ENCODE measurements around the gene ZNF524. TPM values are rescaled to one million over a fixed set of nuclear protein-coding genes. Genes with fewer than 3 reads are reported as not detected.
"Not testable (repeated sequence)": the region's sequence is repeated elsewhere in the genome, so short reads cannot be mapped to it uniquely, and the experiment has no call there.

The ZNF524 gene
- polyA plus RNA-seq (ENCODE audit: insufficient read length) = 5.4 TPM
- long read RNA-seq, donor 1, transcript ZNF524-203 (1 exons, 1,260 nt) = minor isoform, 9 of 25 reads
- long read RNA-seq, donor 1, transcript ZNF524-201 (2 exons, 1,102 nt) = major isoform, 16 of 25 reads
- long read RNA-seq, donor 1, partial matches to known transcripts = 0 of 25 reads
- long read RNA-seq, donor 1, other reads (novel, unspliced or antisense) = 0 of 25 reads
- long read RNA-seq, donor 2, transcript ZNF524-203 (1 exons, 1,260 nt) = minor isoform, 7 of 15 reads
- long read RNA-seq, donor 2, transcript ZNF524-201 (2 exons, 1,102 nt) = major isoform, 8 of 15 reads
- long read RNA-seq, donor 2, partial matches to known transcripts = 0 of 15 reads
- long read RNA-seq, donor 2, other reads (novel, unspliced or antisense) = 0 of 15 reads
- long read RNA-seq, donor 3, transcript ZNF524-201 (2 exons, 1,102 nt) = major isoform, 7 of 11 reads
- long read RNA-seq, donor 3, partial matches to known transcripts = 0 of 11 reads
- long read RNA-seq, donor 3, other reads (novel, unspliced or antisense) = 0 of 11 reads
- long read RNA-seq, donor 4, partial matches to known transcripts = 0 of 4 reads
- long read RNA-seq, donor 4, other reads (novel, unspliced or antisense) = 0 of 4 reads
- long read RNA-seq, donor 5, transcript ZNF524-203 (1 exons, 1,260 nt) = minor isoform, 7 of 26 reads
- long read RNA-seq, donor 5, transcript ZNF524-201 (2 exons, 1,102 nt) = major isoform, 19 of 26 reads
- long read RNA-seq, donor 5, partial matches to known transcripts = 0 of 26 reads
- long read RNA-seq, donor 5, other reads (novel, unspliced or antisense) = 0 of 26 reads
- long read RNA-seq, donor 6, transcript ZNF524-201 (2 exons, 1,102 nt) = minor isoform, 7 of 16 reads
- long read RNA-seq, donor 6, transcript ZNF524-203 (1 exons, 1,260 nt) = major isoform, 9 of 16 reads
- long read RNA-seq, donor 6, partial matches to known transcripts = 0 of 16 reads
- long read RNA-seq, donor 6, other reads (novel, unspliced or antisense) = 0 of 16 reads
- long read RNA-seq, donor 7, transcript ZNF524-201 (2 exons, 1,102 nt) = major isoform, 14 of 21 reads
- long read RNA-seq, donor 7, transcript ZNF524-203 (1 exons, 1,260 nt) = minor isoform, 7 of 21 reads
- long read RNA-seq, donor 7, partial matches to known transcripts = 0 of 21 reads
- long read RNA-seq, donor 7, other reads (novel, unspliced or antisense) = 0 of 21 reads
- long read RNA-seq, donor 8, partial matches to known transcripts = 0 of 8 reads
- long read RNA-seq, donor 8, other reads (novel, unspliced or antisense) = 0 of 8 reads

GRCh38 chr19:55599842-55600661, at the start of gene ZNF524:
Gene ZNF524 (plus strand): TSS chr19:55600288. CDS start chr19:55602113, 1,825 bp downstream.
- DNase-seq = peak; percentile 94

DNA sequence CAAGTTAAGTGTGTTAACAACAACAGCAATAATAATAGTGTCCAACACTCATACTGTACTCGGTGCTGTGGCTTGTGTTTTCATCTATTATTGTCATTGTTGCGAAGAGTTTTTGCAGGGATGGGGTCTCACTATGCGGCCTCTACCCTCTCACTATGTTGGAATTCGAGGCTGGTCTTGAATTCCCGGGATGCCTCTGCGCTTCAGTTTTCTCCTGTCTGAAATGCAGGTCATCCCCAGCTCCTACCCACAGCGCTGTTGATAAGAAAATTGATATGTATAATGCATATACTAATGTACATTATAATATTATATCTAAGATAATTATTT, 49.8 kb upstream of the ZNF524 start:
- DNase-seq = no peak

DNA sequence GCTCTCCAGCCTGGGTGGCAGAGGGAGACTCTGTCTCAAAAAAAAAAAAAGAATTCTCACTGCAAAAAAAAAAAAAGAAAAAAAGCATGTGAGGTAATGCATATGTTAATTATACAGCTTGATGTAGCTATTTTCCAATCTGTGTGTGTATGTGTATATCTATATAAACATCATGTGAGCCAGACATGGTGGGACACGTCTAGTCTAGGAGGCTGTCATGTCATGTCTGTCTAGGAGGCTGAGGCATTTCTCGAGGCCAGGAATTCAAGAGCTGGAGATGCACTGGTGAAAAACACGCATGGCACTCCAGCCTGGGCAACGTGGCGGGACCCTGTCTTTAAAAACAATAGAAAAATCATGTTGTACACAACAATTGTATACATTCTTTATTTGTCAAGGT, 47.9 kb upstream of the ZNF524 start:
- no peak for DNase-seq

- DNase-seq = no peak
These were observed 47.5 kb upstream of the ZNF524 start for GRCh38 chr19:55552620-55553019.

DNA sequence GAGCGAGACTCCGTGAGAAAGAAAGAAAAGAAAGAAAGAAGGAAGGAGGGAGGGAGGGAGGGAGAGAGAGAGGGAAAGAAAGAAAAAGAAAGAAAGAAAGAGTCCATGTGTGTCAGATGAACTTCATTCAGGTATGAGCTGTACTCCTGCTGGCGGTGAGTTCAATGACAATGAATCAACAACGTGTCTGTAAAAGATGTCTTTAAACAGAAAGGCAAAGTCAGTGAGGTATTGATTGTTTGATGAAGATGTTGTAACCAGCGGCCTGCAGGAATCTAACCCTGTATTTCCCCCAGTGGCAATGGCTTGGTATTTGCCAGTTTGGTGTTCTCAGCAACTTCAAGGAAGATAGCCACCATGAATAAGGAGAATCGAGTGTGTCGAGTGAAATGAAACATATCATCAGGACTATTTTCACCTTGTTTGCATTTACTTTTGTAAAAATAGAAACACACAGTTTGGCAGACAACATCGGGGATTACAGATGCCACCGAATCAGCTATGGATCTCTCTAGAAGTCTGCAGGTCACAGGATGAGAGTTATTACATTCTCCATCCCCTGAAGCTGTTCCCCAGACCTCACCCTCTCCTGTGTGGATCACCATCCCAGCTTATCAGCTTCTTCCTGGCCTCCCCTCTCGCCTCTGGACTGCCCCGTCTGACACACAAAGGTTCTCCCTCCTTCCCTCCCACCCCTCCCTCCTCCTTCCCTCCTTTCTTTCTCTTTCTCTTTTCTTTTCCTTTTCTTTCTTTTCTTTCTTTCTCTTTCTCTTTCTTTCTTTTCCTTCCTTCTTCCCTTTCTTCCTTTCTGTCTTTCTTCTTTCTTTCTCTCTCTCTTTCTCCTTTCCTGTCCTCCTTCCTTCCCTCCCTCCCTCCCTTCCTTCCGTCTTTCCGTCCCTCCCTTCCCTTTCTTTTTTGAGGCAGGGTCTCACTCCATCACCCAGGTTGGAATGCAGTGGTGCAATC, 46.6 kb upstream of the ZNF524 start:
- DNase-seq = no peak

GRCh38 chr19:55554302-55554701, 45.8 kb upstream of the ZNF524 start:
- no peak for DNase-seq

GRCh38 chr19:55554741-55555152, 45.3 kb upstream of the ZNF524 start:
- no peak for DNase-seq

DNA sequence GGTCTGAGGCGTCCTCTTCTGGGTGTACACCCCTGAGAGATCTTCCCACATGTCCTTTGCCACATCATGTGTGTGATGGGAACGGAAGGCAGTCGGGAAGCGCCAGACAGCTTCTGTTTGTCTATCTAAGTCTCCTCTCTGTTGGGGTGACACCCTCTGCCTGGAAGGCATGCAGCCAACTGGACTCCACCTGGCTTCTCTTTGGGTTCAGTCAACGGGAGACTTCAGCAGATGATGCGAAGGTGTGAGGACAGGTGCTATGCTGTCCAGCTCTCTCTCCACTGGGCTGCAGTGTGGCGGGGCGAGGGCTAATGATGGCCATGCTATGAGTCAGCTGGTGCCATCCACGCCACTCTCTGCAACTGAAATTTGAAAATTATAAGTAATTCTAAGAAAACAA, 40.4 kb upstream of the ZNF524 start:
- no peak for DNase-seq

DNA sequence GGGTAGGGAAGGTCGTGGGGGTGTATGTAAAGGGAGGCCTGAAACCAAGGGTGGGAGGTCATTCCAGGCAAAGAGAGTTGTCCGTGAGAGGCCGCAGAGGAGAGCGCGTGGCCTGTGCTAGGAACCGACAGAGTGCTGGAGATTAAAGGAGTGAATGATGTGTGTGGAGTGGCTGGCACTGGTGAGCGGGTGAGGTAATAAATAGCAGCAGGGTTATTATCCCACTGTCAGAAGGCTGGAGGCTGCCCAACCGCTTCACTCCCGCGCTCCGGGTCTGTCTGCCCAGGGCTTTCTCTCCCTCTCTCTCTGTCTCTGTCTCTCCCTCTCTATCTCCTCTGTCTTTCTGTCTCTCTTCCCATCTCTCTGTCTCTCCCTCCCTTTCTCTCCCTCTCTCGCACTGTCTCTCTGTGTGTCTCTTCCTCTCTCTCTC, 36.8 kb upstream of the ZNF524 start:
- DNase-seq = no peak

DNA sequence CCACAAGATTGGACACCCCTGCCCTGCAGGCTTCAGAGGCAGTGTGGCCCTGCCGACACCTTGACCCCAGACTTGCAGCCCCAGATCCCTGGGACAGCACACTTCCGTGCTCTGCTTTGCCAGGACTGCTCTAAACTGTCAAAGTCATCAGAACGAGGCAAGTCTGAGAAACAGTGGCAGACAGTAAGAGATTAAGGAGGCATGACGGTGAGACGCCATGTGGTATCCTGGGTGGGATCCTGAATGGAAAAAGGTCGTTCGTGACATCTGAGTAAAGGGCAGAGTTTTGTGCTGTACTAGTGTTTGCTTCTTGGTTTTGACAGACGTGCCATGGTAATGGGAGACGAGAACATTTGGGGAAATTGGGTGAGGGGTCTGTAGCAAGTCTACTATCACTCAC, 33.3 kb upstream of the ZNF524 start:
- DNase-seq = no peak

- no peak for DNase-seq
These were observed 32.3 kb upstream of the ZNF524 start for GRCh38 chr19:55567708-55568328.

DNA sequence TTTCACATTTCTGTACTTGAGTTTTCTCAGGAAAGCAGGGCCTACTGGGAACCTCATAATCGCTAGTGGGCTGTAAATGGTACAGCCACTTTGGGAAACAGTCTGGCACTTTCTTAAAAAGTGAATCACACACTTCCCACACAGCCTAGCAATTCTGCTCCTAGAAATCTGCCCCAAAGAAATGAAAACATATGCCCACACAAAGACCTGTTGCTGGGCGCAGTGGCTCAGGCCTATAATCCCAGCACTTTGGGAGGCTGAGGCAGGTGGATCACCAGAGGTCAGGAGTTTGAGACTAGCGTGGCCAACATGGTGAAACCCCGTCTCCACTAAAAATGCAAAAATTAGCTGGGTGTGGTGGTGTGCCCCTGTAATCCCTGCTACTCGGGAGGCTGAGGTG, 30.6 kb upstream of the ZNF524 start:
- not testable (repeated sequence) for DNase-seq

GRCh38 chr19:55573929-55574328, 26.2 kb upstream of the ZNF524 start:
- not testable (repeated sequence) for DNase-seq

GRCh38 chr19:55576746-55577145, 23.3 kb upstream of the ZNF524 start:
- no peak for DNase-seq

GRCh38 chr19:55578031-55578760, 21.9 kb upstream of the ZNF524 start:
- no peak for DNase-seq

- no peak for DNase-seq
These were observed 21.0 kb upstream of the ZNF524 start for GRCh38 chr19:55578761-55579747.

DNA sequence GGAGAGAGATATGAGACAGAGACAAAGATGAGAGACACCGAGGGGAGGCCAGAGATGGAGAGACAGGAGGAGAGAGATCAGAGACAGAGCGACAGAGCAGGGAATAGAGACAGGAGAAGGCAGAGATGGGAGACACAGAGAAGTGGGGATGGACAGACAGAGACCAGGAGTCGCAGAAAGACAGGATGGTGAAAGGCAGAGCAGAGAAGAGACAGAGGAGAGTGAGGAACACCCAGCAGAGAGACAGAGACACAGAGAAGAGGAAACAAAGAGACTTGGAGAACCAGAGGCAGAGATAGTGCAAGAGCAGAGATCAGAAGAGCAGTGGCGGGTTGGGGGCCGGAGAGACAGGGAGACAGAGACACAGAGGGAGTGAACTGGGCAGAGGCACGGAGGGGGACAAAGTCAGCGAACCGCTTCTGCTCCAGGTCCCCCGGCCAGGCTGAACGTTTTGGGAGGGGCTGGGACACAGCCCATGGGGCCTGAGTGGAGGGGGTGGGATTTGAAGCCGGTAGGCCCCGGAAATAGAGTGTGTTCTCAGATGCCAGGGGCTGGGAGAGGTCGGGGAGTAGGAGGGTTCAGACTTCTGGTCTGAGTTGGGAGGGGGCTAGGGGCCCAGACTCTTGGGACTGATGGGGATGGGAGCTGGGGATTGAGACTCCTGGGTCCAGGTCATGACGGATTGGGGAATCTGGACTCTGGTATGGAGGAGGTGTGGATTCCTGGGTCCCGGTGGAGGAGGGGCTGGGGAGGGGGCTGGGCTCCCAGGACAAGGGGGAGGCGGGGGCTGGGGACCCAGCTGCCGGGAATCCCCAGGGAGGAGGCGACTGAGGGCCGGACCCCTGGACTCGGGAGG, 20.1 kb upstream of the ZNF524 start:
- DNase-seq = no peak

All from left kidney (tissue), 8 donors.